Measurements from ENCODE around the gene TMEM115. TPM values are rescaled to one million over a fixed set of nuclear protein-coding genes. Genes with fewer than 3 reads are reported as not detected.

The TMEM115 gene
- total RNA-seq, 1 donor from 2014 or later = 55.7 TPM

GRCh38 chr3:50339485-50340146 lies 19.7 kb downstream of the TMEM115 start:
- intact Hi-C loops (cut with DNase I) = no loop called here
- Histone ChIP-seq H3K36me3 (no peaks in the 10 kb centered on the region), H3K27ac (peak overlapping the region; percentile 99), H3K4me1 (peaks cover 20 to 56% of the 10 kb centered on the region in 2 donors), H3K9me3 (no peaks in the 10 kb centered on the region), H3K27me3 (no peaks in the 10 kb centered on the region), H3K4me3 (peak overlapping the region; percentile 68 to 96)
- TF ChIP-seq, protein P1, sequence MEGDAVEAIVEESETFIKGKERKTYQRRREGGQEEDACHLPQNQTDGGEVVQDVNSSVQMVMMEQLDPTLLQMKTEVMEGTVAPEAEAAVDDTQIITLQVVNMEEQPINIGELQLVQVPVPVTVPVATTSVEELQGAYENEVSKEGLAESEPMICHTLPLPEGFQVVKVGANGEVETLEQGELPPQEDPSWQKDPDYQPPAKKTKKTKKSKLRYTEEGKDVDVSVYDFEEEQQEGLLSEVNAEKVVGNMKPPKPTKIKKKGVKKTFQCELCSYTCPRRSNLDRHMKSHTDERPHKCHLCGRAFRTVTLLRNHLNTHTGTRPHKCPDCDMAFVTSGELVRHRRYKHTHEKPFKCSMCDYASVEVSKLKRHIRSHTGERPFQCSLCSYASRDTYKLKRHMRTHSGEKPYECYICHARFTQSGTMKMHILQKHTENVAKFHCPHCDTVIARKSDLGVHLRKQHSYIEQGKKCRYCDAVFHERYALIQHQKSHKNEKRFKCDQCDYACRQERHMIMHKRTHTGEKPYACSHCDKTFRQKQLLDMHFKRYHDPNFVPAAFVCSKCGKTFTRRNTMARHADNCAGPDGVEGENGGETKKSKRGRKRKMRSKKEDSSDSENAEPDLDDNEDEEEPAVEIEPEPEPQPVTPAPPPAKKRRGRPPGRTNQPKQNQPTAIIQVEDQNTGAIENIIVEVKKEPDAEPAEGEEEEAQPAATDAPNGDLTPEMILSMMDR (IDR thresholded peaks at IDR 0.05) = no peak
- DNase-seq (ENCODE audit: low spot score in 2 of 2) = no peak

GRCh38 chr3:50338965-50339364 lies 20.4 kb downstream of the TMEM115 start:
- intact Hi-C loops (cut with DNase I) = no loop called here
- peaks cover 24 to 63% of the 10 kb centered on the region in 2 donors for H3K4me1 ChIP-seq
- no peak for DNase-seq (ENCODE audit: low spot score in 2 of 2)
- TF ChIP-seq, protein P1 (IDR thresholded peaks at IDR 0.05) = no peak
- H3K27ac ChIP-seq = peak overlapping the region; percentile 99
- H3K4me3 ChIP-seq = peak overlapping the region; percentile 14 to 96
- H3K9me3 ChIP-seq = no peaks in the 10 kb centered on the region
- no peaks in the 10 kb centered on the region for H3K27me3 ChIP-seq
- no peaks in the 10 kb centered on the region for H3K36me3 ChIP-seq

GRCh38 chr3:50337175-50337861 lies 22.0 kb downstream of the TMEM115 start:
- peak overlapping the region; percentile 72 to 96 for H3K4me3 ChIP-seq
- H3K27ac ChIP-seq = peak overlapping the region; percentile 99
- H3K4me1 ChIP-seq = peaks cover 25 to 70% of the 10 kb centered on the region in 2 donors
- intact Hi-C loops (cut with DNase I) = loop anchor here (1.0 kb wide), 1 partner anchor 22 kb away; the partner anchor contains the start of gene TMEM115
- no peaks in the 10 kb centered on the region for H3K9me3 ChIP-seq
- DNase-seq (ENCODE audit: low spot score in 2 of 2) = peak; percentile 99 to 100
- TF ChIP-seq, protein P1 (IDR thresholded peaks at IDR 0.05) = no peak
- H3K36me3 ChIP-seq = peaks cover 0 to 2% of the 10 kb centered on the region in 2 donors
- H3K27me3 ChIP-seq = no peaks in the 10 kb centered on the region

- no peaks in the 10 kb centered on the region for H3K27me3 ChIP-seq
- TF ChIP-seq, protein P1 (IDR thresholded peaks at IDR 0.05) = no peak
- peak overlapping the region; percentile 99 for H3K27ac ChIP-seq
- no peaks in the 10 kb centered on the region for H3K9me3 ChIP-seq
- peaks cover 25 to 70% of the 10 kb centered on the region in 2 donors for H3K4me1 ChIP-seq
- intact Hi-C loops (cut with DNase I) = loop anchor here (1.0 kb wide), 1 partner anchor 23 kb away; the partner anchor contains the start of gene TMEM115
- peaks cover 5 to 9% of the 10 kb centered on the region in 2 donors for H3K36me3 ChIP-seq
- H3K4me3 ChIP-seq = peak overlapping the region; percentile 72 to 96
- no peak for DNase-seq (ENCODE audit: low spot score in 2 of 2)
Observed at GRCh38 chr3:50336452-50337174, 22.7 kb downstream of the TMEM115 start.

DNA sequence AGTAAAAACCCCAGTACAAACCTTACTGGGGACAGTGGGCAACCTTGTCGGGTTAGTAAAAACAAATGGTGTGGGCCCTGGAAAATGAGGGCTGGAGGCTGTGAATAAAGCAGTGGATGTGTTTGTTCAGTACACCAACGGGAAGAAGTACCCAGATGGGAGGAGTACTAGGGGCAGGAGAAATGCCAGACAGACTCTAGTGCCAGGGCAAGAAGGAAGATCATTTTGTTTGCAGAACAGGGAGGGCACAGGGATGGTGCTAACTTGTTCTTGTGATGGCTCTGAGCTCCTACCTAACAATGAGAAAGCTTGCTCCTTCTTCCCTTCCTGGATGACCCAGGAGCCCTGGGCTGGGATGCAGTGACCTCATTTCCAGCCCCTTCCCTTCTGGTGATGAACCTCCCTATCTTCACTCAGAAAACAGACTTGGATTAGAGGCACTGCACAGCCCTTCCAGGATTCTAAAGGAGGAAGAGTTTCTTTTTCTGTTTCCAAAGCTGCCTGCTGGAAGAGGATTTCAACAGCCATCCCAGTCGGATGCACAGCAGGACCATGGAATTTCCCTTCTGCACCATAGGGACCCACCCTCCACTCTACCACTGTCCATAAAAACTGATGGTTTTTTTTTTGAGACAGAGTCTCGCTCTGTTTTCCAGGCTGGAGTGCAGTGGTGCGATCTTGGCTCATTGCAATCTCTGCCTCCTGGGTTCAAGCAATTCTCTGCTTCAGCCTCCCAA lies 24.8 kb downstream of the TMEM115 start:
- Histone ChIP-seq H3K4me1 (peaks cover 17 to 51% of the 10 kb centered on the region in 2 donors), H3K27me3 (no peaks in the 10 kb centered on the region), H3K4me3 (peak overlapping the region; percentile 0 to 96), H3K36me3 (peaks cover 26 to 30% of the 10 kb centered on the region in 2 donors), H3K27ac (peak overlapping the region; percentile 99), H3K9me3 (no peaks in the 10 kb centered on the region)
- no peak for DNase-seq (ENCODE audit: low spot score in 2 of 2)
- TF ChIP-seq, protein P1 (IDR thresholded peaks at IDR 0.05) = no peak
- intact Hi-C loops (cut with DNase I) = no loop called here
